Measurements from ENCODE around the gene ANKRD63.

- TF ChIP-seq POLR2AphosphoS5 (IDR thresholded peaks at IDR 0.05) = no peak
- TF ChIP-seq, protein P1, sequence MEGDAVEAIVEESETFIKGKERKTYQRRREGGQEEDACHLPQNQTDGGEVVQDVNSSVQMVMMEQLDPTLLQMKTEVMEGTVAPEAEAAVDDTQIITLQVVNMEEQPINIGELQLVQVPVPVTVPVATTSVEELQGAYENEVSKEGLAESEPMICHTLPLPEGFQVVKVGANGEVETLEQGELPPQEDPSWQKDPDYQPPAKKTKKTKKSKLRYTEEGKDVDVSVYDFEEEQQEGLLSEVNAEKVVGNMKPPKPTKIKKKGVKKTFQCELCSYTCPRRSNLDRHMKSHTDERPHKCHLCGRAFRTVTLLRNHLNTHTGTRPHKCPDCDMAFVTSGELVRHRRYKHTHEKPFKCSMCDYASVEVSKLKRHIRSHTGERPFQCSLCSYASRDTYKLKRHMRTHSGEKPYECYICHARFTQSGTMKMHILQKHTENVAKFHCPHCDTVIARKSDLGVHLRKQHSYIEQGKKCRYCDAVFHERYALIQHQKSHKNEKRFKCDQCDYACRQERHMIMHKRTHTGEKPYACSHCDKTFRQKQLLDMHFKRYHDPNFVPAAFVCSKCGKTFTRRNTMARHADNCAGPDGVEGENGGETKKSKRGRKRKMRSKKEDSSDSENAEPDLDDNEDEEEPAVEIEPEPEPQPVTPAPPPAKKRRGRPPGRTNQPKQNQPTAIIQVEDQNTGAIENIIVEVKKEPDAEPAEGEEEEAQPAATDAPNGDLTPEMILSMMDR (IDR thresholded peaks at IDR 0.05 in 8 of 11, conservative IDR thresholded peaks at IDR 0.05 in 3 of 11) = no peak
- TF ChIP-seq POLR2A (IDR thresholded peaks at IDR 0.05) = no peak
Measured at GRCh38 chr15:40296561-40297230, 13.8 kb upstream of the ANKRD63 start.
